ENCODE results near the gene CDIP1. TPM values are rescaled to one million over a fixed set of nuclear protein-coding genes. Genes with fewer than 3 reads are reported as not detected.
A peak's percentile ranks its signal among the peaks of the same experiment; 100 is the strongest.

The CDIP1 gene
- total and polyA plus RNA-seq, 2 of the 8 experiments (the other 6 are each of a cell fraction or from before 2014, with no cell fraction given), result 56.6 to 76.3 TPM

DNA sequence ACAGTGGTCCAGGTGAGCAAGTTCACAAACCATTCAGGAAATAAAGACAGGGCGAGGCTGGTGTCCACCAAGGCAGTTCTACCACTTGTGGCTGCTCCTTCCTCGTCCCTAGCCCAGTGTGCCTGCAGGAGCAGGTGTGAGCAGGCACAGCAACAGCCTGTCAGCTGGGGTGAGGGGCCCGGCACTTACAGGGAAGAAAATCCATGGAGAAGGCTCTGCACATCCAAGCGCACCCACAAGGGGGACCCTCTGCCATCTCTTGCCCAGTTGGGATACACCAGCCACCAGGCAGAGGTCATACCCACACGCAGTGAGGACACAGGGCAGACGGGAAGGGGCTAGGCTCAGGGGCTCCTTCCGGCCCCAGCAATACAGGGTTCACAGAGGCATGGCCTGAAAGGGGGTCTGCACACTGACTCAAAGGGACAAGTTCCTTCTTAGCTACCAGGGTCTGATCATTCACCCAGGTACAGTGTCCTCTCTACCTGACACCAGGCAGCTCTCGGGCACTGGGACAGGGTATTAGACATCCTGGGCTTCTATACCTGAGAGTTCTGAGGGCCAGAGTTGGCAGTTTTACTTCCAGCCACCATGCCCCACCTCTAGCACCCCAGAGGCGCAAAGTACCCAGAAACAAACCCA is 27.0 kb downstream of the CDIP1 start:
- no peak overlapping the region for H3K4ac ChIP-seq (replicated peaks; ENCODE audit: insufficient read length, low read depth, low read length)
- H2BK20ac ChIP-seq (ENCODE audit: low read length), result no peak overlapping the region
- H2AFZ ChIP-seq (ENCODE audit: low read length), result no peak overlapping the region
- no peak overlapping the region for H3K23ac ChIP-seq (ENCODE audit: insufficient read length)
- H3K14ac ChIP-seq (ENCODE audit: insufficient read length), result no peak overlapping the region
- no peak overlapping the region for H2AK5ac ChIP-seq (ENCODE audit: low read depth, low read length)
- no peak overlapping the region for H2BK5ac ChIP-seq (ENCODE audit: low read depth, low read length)
- CTCF ChIA-PET (ENCODE audit: partially characterized antibody), result interaction anchor here (0.6 to 35.4 kb wide), 20 partner anchors 9 to 444 kb away, joined by 3 to 968 read pairs (median 4); partner anchors contain the start of genes C16orf96, CDIP1 and DNAAF8
- H3K18ac ChIP-seq (ENCODE audit: extremely low read depth, low read length), result no peak overlapping the region
- H3K9me3 ChIP-seq (ENCODE audit: insufficient read depth in 2 of 2, low read depth in 1 of 2, low read length in 1 of 2), result no peaks in the 10 kb centered on the region
- no peak overlapping the region for H4K5ac ChIP-seq (ENCODE audit: insufficient read length, low read depth, low read length)
- H3K79me1 ChIP-seq (ENCODE audit: low read depth, low read length), result no peaks in the 10 kb centered on the region; the same call in 1 of the 2 replicates
- peaks cover 0 to 5% of the 10 kb centered on the region in 2 experiments; a peak in 1 of 4 replicates for H3K79me2 ChIP-seq (ENCODE audit: control insufficient read depth in 1 of 2, insufficient read depth in 2 of 2, low read length in 2 of 2)
- no peak overlapping the region for H2BK15ac ChIP-seq (ENCODE audit: low read length)
- no peak overlapping the region for H3K4me2 ChIP-seq (ENCODE audit: insufficient read depth in 1 of 2, low read depth in 2 of 2, low read length in 2 of 2)
- H3K23me2 ChIP-seq (ENCODE audit: low read depth, low read length), result no peaks in the 10 kb centered on the region
- FAIRE-seq (peak; percentile 82), DNase-seq (ENCODE audit: low read depth in 1 of 2, low spot score in 2 of 2) (peak in 1 of 2 experiments; percentile 91)
- peaks cover 6 to 21% of the 10 kb centered on the region in 2 experiments for H4K20me1 ChIP-seq (replicated peaks in 1 of 2; ENCODE audit: control insufficient read depth in 1 of 2, insufficient read depth in 2 of 2, low read length in 2 of 2)
- no peak overlapping the region for H3K9ac ChIP-seq (replicated peaks in 1 of 4; ENCODE audit: extremely low read depth in 1 of 4, low read depth in 3 of 4, low read length in 3 of 4)
- no peak overlapping the region for H4K8ac ChIP-seq (ENCODE audit: extremely low read depth, insufficient read depth, low read length)
- 0 out of 2 replicates have a peak overlapping the region, but pooled peaks have one; percentile 35 for H2BK12ac ChIP-seq (ENCODE audit: low read depth, low read length)
- POLR2A ChIA-PET (ENCODE audit: partially characterized antibody), result interaction anchor here (0.7 to 1.8 kb wide), 4 partner anchors 11 to 115 kb away, joined by 3 to 5 read pairs (median 3); no protein-coding TSS in a partner anchor
- no peak overlapping the region for H3K56ac ChIP-seq (replicated peaks; ENCODE audit: insufficient read length, low read depth, low read length)
- WGBS, 2 experiments (ENCODE audit: extremely low coverage in 1 of 2, insufficient coverage in 1 of 2, insufficient read length in 1 of 2, insufficient replicate concordance in 2 of 2, low coverage in 1 of 2, low lambda C conversion rate in 2 of 2, missing lambda C conversion rate in 1 of 2), result 58% methylated on average over 9 of the region's 9 CpGs; no CpG with 5 or more reads in 1 of the 2 experiments
- H3K27me3 ChIP-seq (replicated peaks in 1 of 4; ENCODE audit: control insufficient read depth in 3 of 4, extremely low read depth in 1 of 4, insufficient read depth in 3 of 4, low read length in 3 of 4), result no peaks in the 10 kb centered on the region
- no peak overlapping the region for H3K4me3 ChIP-seq (ENCODE audit: extremely low read depth in 1 of 4, insufficient read depth in 2 of 4, low read depth in 3 of 4, low read length in 4 of 4)
- no peak overlapping the region for H2BK120ac ChIP-seq (replicated peaks; ENCODE audit: low read depth, low read length)
- H3K27ac ChIP-seq (ENCODE audit: low read depth, low read length), result no peak overlapping the region; the same call in 1 of the 2 replicates
- peaks cover 10 to 20% (median 16%) of the 10 kb centered on the region in 4 experiments; a peak in 6 of 8 replicates for H3K36me3 ChIP-seq (ENCODE audit: control insufficient read depth in 2 of 4, insufficient read depth in 4 of 4, low read length in 3 of 4)
- H3K4me1 ChIP-seq (replicated peaks in 1 of 4; ENCODE audit: control insufficient read depth in 3 of 4, insufficient read depth in 4 of 4, low read length in 3 of 4), result peaks cover 0 to 5% (median 2%) of the 10 kb centered on the region in 4 experiments; a peak in 6 of 7 replicates
- H4K91ac ChIP-seq (replicated peaks; ENCODE audit: insufficient read length, low read length), result no peak overlapping the region
- TF ChIP-seq SIN3A (conservative IDR thresholded peaks at IDR 0.05 in 1 of 2, IDR thresholded peaks at IDR 0.05 in 1 of 2; ENCODE audit: low read depth in 1 of 2, low read length in 2 of 2), result peak in 1 of 2 experiments; percentile 67; a peak in 2 of 4 replicates
- 0 out of 2 replicates have a peak, but pooled peaks have one; percentile 41 for TF ChIP-seq RXRA (IDR thresholded peaks at IDR 0.05; ENCODE audit: insufficient read depth, low read depth, low read length)
- peak; percentile 42; the same call in 1 of the 2 replicates for TF ChIP-seq GABPA (IDR thresholded peaks at IDR 0.05; ENCODE audit: borderline replicate concordance, insufficient read depth, low read length)
- TF ChIP-seq HDAC2 (IDR thresholded peaks at IDR 0.05; ENCODE audit: borderline replicate concordance in 1 of 2, low read depth in 2 of 2, low read length in 2 of 2), result no peak
- no peak for TF ChIP-seq FOSL1 (IDR thresholded peaks at IDR 0.05; ENCODE audit: insufficient read depth, low read depth, low read length)
- 0 out of 2 replicates have a peak, but pooled peaks have one; percentile 34 for TF ChIP-seq YY1 (IDR thresholded peaks at IDR 0.05; ENCODE audit: low read depth, low read length)
- TF ChIP-seq CEBPB (IDR thresholded peaks at IDR 0.05; ENCODE audit: low read depth, low read length), result no peak
- peak; percentile 84 for TF ChIP-seq RAD21 (IDR thresholded peaks at IDR 0.05 in 1 of 2, conservative IDR thresholded peaks at IDR 0.05 in 1 of 2; ENCODE audit: low read depth in 2 of 2, low read length in 2 of 2)
- TF ChIP-seq, protein P1, sequence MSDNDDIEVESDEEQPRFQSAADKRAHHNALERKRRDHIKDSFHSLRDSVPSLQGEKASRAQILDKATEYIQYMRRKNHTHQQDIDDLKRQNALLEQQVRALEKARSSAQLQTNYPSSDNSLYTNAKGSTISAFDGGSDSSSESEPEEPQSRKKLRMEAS (IDR thresholded peaks at IDR 0.05), result peak; percentile 21; the same call in 1 of the 2 replicates
- no peak for TF ChIP-seq SRF (IDR thresholded peaks at IDR 0.05; ENCODE audit: low read depth, low read length)

Measured in H1 (cell line).